ENCODE data around the gene PWP2.

GRCh38 chr21:44082648-44083440 is 24.4 kb upstream of the PWP2 start:
- TF ChIP-seq POLR2A (IDR thresholded peaks at IDR 0.05; ENCODE audit: low read length) (no peak), CTCF (IDR thresholded peaks at IDR 0.05) (no peak), EP300 (IDR thresholded peaks at IDR 0.05) (no peak), ZNF302 (CRISPR knock-in tag; IDR thresholded peaks at IDR 0.05) (no peak), BHLHE40 (IDR thresholded peaks at IDR 0.05; ENCODE audit: low read depth, low read length) (no peak)

Data from A549 (cell line).